GM18861 (cell line): Measurements from ENCODE around the gene SSBP2.

Source experiments
- ATAC-seq: cut with Tn5 transposase; IDR thresholded peaks from one replicate; pipeline ENCODE4 v1.9.1; 2021; ENCODE audit not compliant: unreplicated experiment

Gene SSBP2

GRCh38 chr5:81401266-81401665 lies 349.6 kb downstream of the SSBP2 start:
- no peak for ATAC-seq

- ATAC-seq = no peak
Observed at GRCh38 chr5:81400375-81400774, 350.5 kb downstream of the SSBP2 start.

GRCh38 chr5:81398741-81399140 lies 352.2 kb downstream of the SSBP2 start:
- no peak for ATAC-seq

GRCh38 chr5:81397176-81397575 lies 353.7 kb downstream of the SSBP2 start:
- ATAC-seq = no peak

GRCh38 chr5:81395262-81395661 lies 355.6 kb downstream of the SSBP2 start:
- no peak for ATAC-seq

- ATAC-seq = no peak
Observed at GRCh38 chr5:81393783-81394718, 356.8 kb downstream of the SSBP2 start, which contains the start of gene ACOT12. TSS of gene ACOT12 (minus strand) at chr5:81394134. CDS start at chr5:81394114, 20 bp downstream.

- ATAC-seq = no peak
Observed at GRCh38 chr5:81393430-81393782, 357.5 kb downstream of the SSBP2 start.

- no peak for ATAC-seq
Observed at GRCh38 chr5:81389025-81389424, 361.9 kb downstream of the SSBP2 start.

GRCh38 chr5:81388169-81388568 lies 362.7 kb downstream of the SSBP2 start:
- no peak for ATAC-seq

GRCh38 chr5:81383867-81384266 lies 367.0 kb downstream of the SSBP2 start:
- no peak for ATAC-seq

- no peak for ATAC-seq
Observed at GRCh38 chr5:81371354-81371876, 379.5 kb downstream of the SSBP2 start.

- ATAC-seq = no peak
Observed at GRCh38 chr5:81370912-81371311, 380.0 kb downstream of the SSBP2 start.

GRCh38 chr5:81365541-81365940 lies 385.4 kb downstream of the SSBP2 start:
- no peak for ATAC-seq

- ATAC-seq = no peak
Observed at GRCh38 chr5:81363093-81363871, 387.6 kb downstream of the SSBP2 start.
